OCI-LY3 (cell line): ENCODE data around the gene STK17B.

Experiments used
- CTCF ChIP-seq: fragments of 200-600, 300-600 bp; sonication (generic); IDR thresholded peaks from 2 replicates; pipeline ENCODE4 v1.5.1; 2014; ENCODE audit warnings: antibody characterized with exemption, low read length, low read depth
- EZH2phosphoT487 ChIP-seq: fragments of 200-600 bp; shearing (Covaris generic); IDR thresholded peaks from 2 replicates; pipeline ENCODE4 v1.6.1; 2018; ENCODE audit warnings: antibody characterized with exemption, mixed run types, low read depth

- TF ChIP-seq CTCF, result no peak
- no peak for TF ChIP-seq EZH2phosphoT487
Measured at GRCh38 chr2:196155575-196155974, 15.8 kb downstream of the STK17B start.
